Adrenal gland (tissue), 12 donors: ENCODE data around the gene CPHXL2. TPM values are rescaled to one million over a fixed set of nuclear protein-coding genes. Genes with fewer than 3 reads are reported as not detected.

Source experiments
- DNase-seq, 7 donors: peaks; one replicate each; pipeline ENCODE4 v3.0.0-alpha.2; 2019 to 2020
- H3K27ac ChIP-seq, 5 donors: fragments of 200-600 bp; sonication (generic) in 4 of 5; 1 replicate in 3 of 5; 2 replicates in 2 of 5; pipeline versions ENCODE4 v1.5.1 to v1.8.0; 2016 to 2020; ENCODE audit warnings: mild to moderate bottlenecking in 1 of 5
- H3K27me3 ChIP-seq: fragments of 200-600 bp; 2 replicates; pipeline ENCODE4 v1.8.0; 2021
- H3K36me3 ChIP-seq, 2 donors: fragments of 200-600 bp; replicated peaks in 1 of 2; 1 replicate in 1 of 2; 2 replicates in 1 of 2; pipeline versions ENCODE4 v1.5.1 to v1.8.0; 2018 to 2022
- H3K4me1 ChIP-seq, 2 donors: fragments of 200-600 bp; replicated peaks in 1 of 2; 1 replicate in 1 of 2; 2 replicates in 1 of 2; pipeline versions ENCODE4 v1.5.1 to v1.8.0; 2018 to 2021
- H3K4me3 ChIP-seq, 4 donors: fragments of 200-600 bp; sonication (generic) in 3 of 4; one replicate each; pipeline ENCODE4 v1.5.1; 2016 to 2018
- H3K9me3 ChIP-seq, 3 donors: fragments of 200-600 bp; sonication (generic) in 1 of 3; replicated peaks in 1 of 3; 1 replicate in 2 of 3; 2 replicates in 1 of 3; pipeline versions ENCODE4 v1.5.1 to v1.8.0; 2016 to 2021
- POLR2A ChIP-seq, 2 donors: fragments of 450-650 bp; IDR thresholded peaks; one replicate each; pipeline ENCODE4 v1.6.1; 2017; ENCODE audit warnings: antibody characterized with exemption in 2 of 2, mild to moderate bottlenecking in 2 of 2, moderate library complexity in 1 of 2
- WGBS, 4 donors: extraction: QIAGEN DNeasy Blood & Tissue Kit in 2 of 4; methylation state at CpG; one replicate each; pipeline versions ENCODE4 v1.1.5 to v1.1.7; 2013 to 2017; 5-methylcytosine and 5-hydroxymethylcytosine counted together
- intact Hi-C, 2 donors: fragments of 100-400 bp; cut with DNase I; formaldehyde crosslinking; loops; one replicate each; pipeline versions ENCODE4 v1.14.1 to v1.15.0; 2022 to 2023
- polyA plus RNA-seq, 3 donors: library from polyadenylated mRNA; stranded (reverse); fragments of 200-250 nt in 2 of 3; fragments of 350-450 nt in 1 of 3; fragmentation: Illumina TruSeq in 1 of 3; extraction: RNeasy Lipid Tissue Mini Kit (QIAGEN cat#74804) in 1 of 3; gene quantifications; one replicate each; pipeline ENCODE4 v1.2.3, GENCODE V29; 2013 to 2014
- total RNA-seq, 9 donors: library from RNA; depleted of rRNA in 4 of 9; stranded (reverse); fragments of >200 nt in 4 of 9; fragments of 120-200 nt in 1 of 9; fragmentation: NEBNext Ultra II Directional in 1 of 9; extraction: Animal tissue kit (Norgen Biotek cat#: 25700) in 1 of 9; gene quantifications; one replicate each; pipeline versions ENCODE4 v1.1.0 to v1.2.4, GENCODE V29; 2013 to 2023
- TF ChIP-seq, protein P1 (sequence below), 6 experiments: fragments of 450-650 bp in 4 of 6; fragments of 200-600 bp in 2 of 6; sonication (generic) in 1 of 6; IDR thresholded peaks; 1 replicate in 5 of 6; 2 replicates in 1 of 6; pipeline versions ENCODE4 v1.5.1 to v1.8.0; 2016 to 2021; ENCODE audit warnings: antibody characterized with exemption in 6 of 6, mild to moderate bottlenecking in 2 of 6, moderate library complexity in 1 of 6
- donor health status: healthy with polysubstance abuse.
- donor health status: Bipolar disorder and iron deficiency.
- donor health status: DM: yes; HTN: yes; CAD: no.
- donor health status: DM: no; HTN: no; CAD: no.
- donor health status: DM: no; HTN: no; CAD: no.
- donor health status: DM: yes; HTN: yes; CAD: no.

Gene CPHXL2
- total and polyA plus RNA-seq, 12 donors = not detected

DNA sequence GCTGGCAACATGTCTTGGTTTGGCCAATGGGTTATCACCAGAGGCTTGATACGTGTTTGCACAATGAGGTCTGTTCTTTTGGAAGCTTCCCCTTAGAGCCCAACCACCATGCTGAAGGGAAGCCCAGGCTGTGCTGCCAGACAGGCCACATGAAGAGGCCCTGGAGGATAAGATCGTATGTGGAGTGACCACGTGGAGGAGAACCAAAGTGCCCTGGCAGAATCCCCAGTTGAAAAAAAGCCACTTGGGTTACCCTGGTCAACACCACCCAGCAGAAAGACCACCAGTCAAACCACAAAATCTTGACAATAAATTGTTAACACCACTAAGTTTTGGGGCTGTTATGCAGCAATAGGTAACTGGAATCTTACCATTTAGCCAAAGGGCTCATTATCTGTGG, 46.8 kb downstream of the CPHXL2 start:
- Histone ChIP-seq H3K9me3 (no peaks in the 10 kb centered on the region), H3K4me3 (no peak overlapping the region), H3K4me1 (no peaks in the 10 kb centered on the region), H3K27ac (no peak overlapping the region), H3K36me3 (peaks cover 0 to 92% of the 10 kb centered on the region in 2 donors), H3K27me3 (no peaks in the 10 kb centered on the region)
- intact Hi-C loops = no loop called here
- DNase-seq = peak in 1 of 7 donors; percentile 23
- no peak for TF ChIP-seq POLR2A (IDR thresholded peaks at IDR 0.05)
- TF ChIP-seq, protein P1, sequence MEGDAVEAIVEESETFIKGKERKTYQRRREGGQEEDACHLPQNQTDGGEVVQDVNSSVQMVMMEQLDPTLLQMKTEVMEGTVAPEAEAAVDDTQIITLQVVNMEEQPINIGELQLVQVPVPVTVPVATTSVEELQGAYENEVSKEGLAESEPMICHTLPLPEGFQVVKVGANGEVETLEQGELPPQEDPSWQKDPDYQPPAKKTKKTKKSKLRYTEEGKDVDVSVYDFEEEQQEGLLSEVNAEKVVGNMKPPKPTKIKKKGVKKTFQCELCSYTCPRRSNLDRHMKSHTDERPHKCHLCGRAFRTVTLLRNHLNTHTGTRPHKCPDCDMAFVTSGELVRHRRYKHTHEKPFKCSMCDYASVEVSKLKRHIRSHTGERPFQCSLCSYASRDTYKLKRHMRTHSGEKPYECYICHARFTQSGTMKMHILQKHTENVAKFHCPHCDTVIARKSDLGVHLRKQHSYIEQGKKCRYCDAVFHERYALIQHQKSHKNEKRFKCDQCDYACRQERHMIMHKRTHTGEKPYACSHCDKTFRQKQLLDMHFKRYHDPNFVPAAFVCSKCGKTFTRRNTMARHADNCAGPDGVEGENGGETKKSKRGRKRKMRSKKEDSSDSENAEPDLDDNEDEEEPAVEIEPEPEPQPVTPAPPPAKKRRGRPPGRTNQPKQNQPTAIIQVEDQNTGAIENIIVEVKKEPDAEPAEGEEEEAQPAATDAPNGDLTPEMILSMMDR (IDR thresholded peaks at IDR 0.05) = no peak
- WGBS, 4 donors = 84 to 90% (median 88%) methylated on average over 3 of the region's 3 CpGs

DNA sequence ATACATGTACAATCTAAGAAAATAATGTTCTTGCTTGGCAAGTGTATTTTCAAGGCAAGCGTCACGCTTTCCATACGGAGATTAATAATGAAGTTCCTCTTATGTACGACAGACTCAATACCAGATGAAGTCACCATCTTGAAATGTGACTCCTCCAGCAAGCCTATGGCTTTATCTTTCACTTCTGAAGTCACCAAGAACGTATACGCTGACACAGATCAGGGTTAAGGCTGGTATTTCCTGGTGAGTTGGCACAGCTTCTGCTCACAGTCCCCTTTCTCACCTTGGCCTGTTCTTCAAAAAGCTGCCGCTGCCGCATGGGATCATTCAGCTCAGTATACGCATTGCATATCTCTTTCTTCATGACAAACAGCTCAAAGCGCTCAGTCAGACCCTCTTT, 47.7 kb downstream of the CPHXL2 start:
- intact Hi-C loops = loop anchor here in 1 of 2 donors (10.0 kb wide), 1 partner anchor 154 kb away; no protein-coding TSS in a partner anchor
- peaks cover 0 to 83% of the 10 kb centered on the region in 2 donors for H3K36me3 ChIP-seq
- no peak overlapping the region for H3K4me3 ChIP-seq
- TF ChIP-seq POLR2A (IDR thresholded peaks at IDR 0.05) = no peak
- TF ChIP-seq, protein P1 (IDR thresholded peaks at IDR 0.05) = no peak
- DNase-seq = peak in 1 of 7 donors; percentile 20
- H3K27ac ChIP-seq = no peak overlapping the region
- H3K4me1 ChIP-seq = no peaks in the 10 kb centered on the region
- no peaks in the 10 kb centered on the region for H3K9me3 ChIP-seq
- H3K27me3 ChIP-seq = no peaks in the 10 kb centered on the region
- 85 to 94% (median 93%) methylated on average over 10 of the region's 10 CpGs for WGBS, 4 donors

DNA sequence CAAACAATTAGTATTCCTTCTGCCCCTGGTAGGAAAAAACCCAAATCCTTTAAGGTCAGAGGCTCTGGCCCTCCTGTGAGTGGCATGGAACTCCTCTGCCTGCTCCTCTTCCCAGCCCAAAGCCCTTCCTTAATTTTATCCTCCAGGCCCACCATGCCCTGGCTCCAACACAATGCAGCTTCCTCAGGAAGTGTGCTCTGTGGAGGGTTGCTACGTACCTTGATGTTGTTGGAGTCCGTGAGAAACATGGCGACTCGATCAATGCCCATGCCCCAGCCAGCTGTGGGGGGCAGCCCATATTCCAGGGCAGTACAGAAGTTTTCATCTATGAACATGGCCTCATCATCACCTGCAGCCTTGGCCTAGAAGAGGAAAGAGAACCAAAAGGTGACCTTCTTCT, 48.5 kb downstream of the CPHXL2 start:
- no peaks in the 10 kb centered on the region for H3K27me3 ChIP-seq
- H3K27ac ChIP-seq = no peak overlapping the region
- no peak for DNase-seq
- WGBS, 4 donors = 81 to 91% (median 84%) methylated on average over 4 of the region's 4 CpGs
- intact Hi-C loops = loop anchor here in 1 of 2 donors (10.0 kb wide), 1 partner anchor 154 kb away; no protein-coding TSS in a partner anchor
- peaks cover 0 to 4% of the 10 kb centered on the region in 2 donors for H3K4me1 ChIP-seq
- no peaks in the 10 kb centered on the region for H3K9me3 ChIP-seq
- H3K36me3 ChIP-seq = peaks cover 0 to 75% of the 10 kb centered on the region in 2 donors
- no peak overlapping the region for H3K4me3 ChIP-seq
- TF ChIP-seq, protein P1 (IDR thresholded peaks at IDR 0.05) = no peak
- TF ChIP-seq POLR2A (IDR thresholded peaks at IDR 0.05) = no peak

DNA sequence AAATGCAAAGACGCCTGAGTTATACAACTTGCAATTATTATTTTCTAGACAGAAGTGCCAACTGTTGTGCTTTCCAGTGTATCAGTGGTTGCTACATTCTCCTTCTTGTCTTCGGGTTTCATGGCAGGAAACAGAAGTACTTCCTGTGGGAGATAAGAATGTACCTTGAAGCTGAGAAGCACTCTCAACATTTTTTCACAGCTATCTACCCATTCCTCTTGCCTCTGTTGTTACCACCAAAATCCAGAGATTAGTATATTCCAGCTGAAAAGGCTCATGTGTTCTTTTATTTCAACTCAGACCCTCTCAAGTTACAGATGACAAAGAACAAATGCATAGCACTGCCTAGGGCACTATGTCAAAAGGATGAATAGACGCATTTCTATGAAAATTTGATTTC, 49.0 kb downstream of the CPHXL2 start:
- H3K36me3 ChIP-seq = peaks cover 0 to 70% of the 10 kb centered on the region in 2 donors
- 45 to 53% (median 52%) methylated on average over 3 of the region's 3 CpGs for WGBS, 4 donors
- intact Hi-C loops = loop anchor here in 1 of 2 donors (10.0 kb wide), 1 partner anchor 153 kb away; no protein-coding TSS in a partner anchor

More for the DNA sequence above, 49.0 kb downstream of the CPHXL2 start:
- Histone ChIP-seq H3K27me3 (no peaks in the 10 kb centered on the region), H3K27ac (no peak overlapping the region), H3K4me1 (peaks cover 0 to 5% of the 10 kb centered on the region in 2 donors), H3K9me3 (no peaks in the 10 kb centered on the region), H3K4me3 (no peak overlapping the region)
- no peak for DNase-seq
- TF ChIP-seq, protein P1 (IDR thresholded peaks at IDR 0.05) = no peak
- TF ChIP-seq POLR2A (IDR thresholded peaks at IDR 0.05) = no peak
